ENCODE results near the gene CACHD1. TPM values are rescaled to one million over a fixed set of nuclear protein-coding genes. Genes with fewer than 3 reads are reported as not detected.
"Not testable (repeated sequence)": the region's sequence is repeated elsewhere in the genome, so short reads cannot be mapped to it uniquely, and the experiment has no call there.

The CACHD1 gene
- polyA plus RNA-seq, 3 donors = 56.6 to 61.6 (median 58.2) TPM

DNA sequence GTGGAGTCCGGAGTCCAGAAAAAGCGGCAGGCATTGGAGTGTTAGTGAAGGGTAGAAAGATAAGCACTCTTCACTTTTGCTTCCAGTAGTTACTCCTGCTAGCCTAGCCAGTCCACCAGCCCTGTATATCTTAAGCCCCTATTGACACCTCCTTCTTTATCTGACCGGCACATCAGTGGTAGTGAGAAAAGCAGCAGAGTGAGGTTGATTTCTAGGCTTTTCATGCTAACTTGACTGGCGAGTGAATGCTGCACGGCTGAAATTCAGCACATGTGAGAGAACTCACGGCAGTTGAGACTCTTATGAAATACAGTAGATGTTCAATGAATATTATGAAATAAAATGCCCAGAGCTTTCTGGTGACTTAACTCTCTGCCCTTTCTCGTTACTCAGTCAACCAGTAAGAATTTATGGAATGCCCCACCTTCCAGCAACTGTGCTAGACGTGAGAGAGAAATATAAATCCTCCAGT, 128.2 kb downstream of the CACHD1 start:
- DNase-seq (ENCODE audit: extremely low read depth in 1 of 11, low read depth in 9 of 11, low spot score in 4 of 11) = peak in 2 of 11 donors; percentile 38 to 50

DNA sequence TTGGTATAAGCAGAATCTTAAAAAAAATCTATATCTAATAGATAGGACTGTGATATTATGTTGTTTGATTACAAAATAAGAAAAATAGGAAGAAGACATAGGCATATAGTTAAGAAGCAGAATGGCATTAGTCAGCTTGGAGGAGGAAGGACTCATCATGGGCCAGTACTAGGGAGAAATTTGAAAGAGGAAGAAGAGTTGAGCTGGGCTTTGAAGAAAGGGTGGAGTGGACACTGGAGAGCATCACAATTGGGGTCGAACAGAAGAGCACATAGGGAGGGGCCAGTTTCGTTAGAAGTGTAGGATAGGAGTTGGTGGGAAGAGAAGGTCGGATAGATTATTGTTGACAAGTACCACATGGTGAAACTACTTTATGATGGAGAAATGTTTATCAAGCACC, 129.3 kb downstream of the CACHD1 start:
- DNase-seq (ENCODE audit: extremely low read depth in 1 of 11, low read depth in 9 of 11, low spot score in 4 of 11) = no peak

DNA sequence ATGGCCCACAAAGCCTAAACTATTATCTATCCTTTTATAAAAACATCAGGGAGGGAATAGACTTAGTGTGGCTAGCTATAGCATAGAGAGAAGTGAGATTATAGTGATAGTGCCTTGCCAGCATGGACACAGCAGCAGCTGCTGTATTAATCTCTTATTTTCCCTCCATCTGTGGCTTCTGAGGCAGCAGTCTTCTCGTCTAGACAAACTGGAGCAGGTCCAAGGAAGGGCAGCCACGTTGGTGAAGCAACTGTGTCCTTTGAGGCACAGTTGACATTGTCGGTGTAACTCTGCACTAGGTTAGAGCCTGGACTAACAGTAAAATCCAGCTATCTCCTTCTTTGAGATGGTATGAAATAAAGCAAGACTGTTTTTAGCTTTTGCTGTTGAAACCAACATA, 131.3 kb downstream of the CACHD1 start:
- no peak for DNase-seq (ENCODE audit: extremely low read depth in 1 of 11, low read depth in 9 of 11, low spot score in 4 of 11)

DNA sequence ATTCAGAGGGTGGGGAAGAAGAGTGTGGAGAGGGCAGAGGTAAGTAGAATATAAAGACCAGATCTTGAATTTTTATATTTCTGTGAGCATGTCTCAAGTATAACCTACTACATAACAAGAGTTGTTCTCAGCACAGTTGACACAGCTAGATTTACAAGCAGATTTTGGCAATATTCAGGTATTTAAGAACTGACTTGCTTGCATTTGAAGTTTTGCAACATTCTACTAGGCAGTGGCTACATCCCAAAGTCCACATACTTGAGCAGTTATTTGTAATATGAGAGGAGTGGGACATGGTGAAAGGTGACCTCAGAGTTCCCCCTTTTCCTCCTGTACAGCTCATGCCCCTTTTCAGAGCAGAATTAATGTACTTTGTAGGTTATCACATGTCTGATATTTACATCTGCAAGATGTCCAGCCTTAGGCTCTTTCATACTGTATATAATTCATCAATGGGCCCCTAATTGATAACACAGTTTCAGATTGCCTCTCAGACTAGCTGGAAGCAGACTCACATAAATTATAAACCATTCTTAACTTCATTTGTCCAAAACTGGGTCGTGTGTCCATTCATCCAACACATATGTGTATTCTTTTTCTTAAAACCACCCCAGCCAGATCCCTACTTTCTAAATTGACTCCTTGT, 138.2 kb downstream of the CACHD1 start:
- no peak for DNase-seq (ENCODE audit: extremely low read depth in 1 of 11, low read depth in 9 of 11, low spot score in 4 of 11)

DNA sequence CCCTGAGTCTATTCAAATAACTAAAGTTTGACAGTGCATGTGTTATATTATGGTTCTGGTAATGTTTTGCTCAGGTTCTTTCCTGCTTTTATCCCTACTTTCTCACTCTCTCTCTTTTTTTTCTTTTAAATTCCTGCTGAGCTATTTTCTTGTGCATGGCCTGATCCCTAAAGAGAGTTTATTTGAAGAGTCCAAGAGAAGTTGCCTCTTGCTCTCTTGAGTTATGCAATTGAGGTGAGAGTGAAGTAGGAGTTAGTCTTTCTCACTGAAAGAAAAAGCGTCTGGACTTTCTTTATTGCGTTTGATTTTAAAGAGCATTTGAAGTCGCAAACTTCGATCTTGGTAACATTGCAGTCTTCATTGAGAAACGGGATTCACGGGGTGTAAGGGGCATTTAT, 138.7 kb downstream of the CACHD1 start:
- DNase-seq (ENCODE audit: extremely low read depth in 1 of 11, low read depth in 9 of 11, low spot score in 4 of 11) = no peak

DNA sequence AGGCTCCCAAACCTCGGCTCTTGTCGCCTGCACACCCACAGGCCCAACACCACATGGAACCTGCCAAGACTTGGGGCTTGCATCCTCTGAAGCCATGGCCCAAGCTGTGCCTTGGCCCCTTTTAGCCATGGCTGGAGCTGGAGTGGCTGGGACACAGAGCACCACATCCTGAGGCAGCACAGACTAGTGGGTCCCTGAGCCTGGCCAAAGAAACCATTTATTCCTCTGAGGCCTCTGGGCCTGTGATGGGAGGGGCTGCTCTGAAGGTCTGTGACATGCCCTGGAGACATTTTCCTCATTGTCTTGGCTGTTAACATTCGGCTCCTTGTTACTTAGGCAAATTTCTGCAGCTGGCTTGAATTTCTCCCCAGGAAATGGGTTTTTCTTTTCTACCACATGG, 141.0 kb downstream of the CACHD1 start:
- not testable (repeated sequence) for DNase-seq (ENCODE audit: extremely low read depth in 1 of 11, low read depth in 9 of 11, low spot score in 4 of 11)

DNA sequence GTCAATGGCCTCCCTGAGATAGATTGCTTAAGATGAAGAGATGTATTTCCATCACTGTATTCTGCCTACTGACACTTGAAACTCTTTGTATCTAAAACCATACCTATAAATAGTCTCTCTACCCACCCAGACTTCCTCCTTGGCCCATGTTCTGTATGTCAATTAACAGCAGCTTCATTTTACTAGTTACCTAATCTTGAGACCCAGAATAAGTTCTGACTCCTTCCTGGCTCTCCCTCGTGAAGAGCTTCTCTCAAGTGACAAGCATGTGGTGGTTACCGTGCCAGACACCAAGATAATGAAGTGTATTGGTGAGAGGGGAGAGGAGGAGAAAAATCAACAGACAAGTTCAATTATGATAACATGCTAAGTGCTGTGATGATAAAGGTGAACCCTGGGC, 146.1 kb downstream of the CACHD1 start:
- no peak for DNase-seq (ENCODE audit: extremely low read depth in 1 of 11, low read depth in 9 of 11, low spot score in 4 of 11)

DNA sequence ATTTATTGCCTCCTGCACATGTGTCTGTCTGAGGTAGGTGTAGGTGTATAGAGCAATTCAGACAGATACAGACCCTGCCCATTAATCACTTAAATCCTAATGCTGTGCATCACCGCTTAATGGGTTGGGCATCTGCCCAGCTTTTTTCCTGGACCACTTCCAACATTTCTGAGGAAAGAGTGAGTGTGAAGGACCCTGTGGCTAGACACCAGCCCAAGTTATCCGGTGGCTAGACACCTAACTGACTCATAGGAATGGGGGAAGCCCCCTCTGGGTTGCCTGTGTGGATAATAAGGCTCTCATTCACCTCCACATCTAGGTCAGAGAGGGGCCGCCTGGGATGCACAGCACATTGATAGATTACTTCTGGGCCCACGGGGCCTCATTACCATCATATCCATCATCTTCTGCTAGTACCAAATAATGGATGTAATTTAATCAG, 153.8 kb downstream of the CACHD1 start:
- no peak for DNase-seq (ENCODE audit: extremely low read depth in 1 of 11, low read depth in 9 of 11, low spot score in 4 of 11)

DNA sequence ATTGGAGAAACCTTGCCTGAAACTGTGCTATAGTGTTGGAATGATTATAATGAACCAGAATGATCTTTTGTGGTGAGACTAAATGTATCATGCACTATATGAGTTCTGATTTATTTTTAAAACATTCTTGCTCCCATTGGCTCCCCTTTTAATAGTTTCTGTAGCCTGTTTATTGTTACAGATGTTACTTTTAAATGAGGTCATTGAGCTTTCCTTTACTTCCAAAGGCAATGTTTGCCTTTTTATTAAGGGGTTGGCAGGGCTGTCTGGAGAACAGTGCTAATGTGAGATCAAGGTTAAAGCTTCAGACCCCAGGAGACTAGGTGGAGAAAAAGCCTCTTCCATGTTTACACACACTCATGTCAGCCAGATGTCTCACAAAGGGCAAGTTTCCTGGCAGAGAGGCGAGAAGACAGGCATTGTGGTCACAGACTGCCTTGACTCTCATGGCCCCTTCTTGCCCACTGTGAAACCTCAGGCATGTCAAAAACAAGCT, 154.3 kb downstream of the CACHD1 start:
- DNase-seq (ENCODE audit: extremely low read depth in 1 of 11, low read depth in 9 of 11, low spot score in 4 of 11) = no peak

DNA sequence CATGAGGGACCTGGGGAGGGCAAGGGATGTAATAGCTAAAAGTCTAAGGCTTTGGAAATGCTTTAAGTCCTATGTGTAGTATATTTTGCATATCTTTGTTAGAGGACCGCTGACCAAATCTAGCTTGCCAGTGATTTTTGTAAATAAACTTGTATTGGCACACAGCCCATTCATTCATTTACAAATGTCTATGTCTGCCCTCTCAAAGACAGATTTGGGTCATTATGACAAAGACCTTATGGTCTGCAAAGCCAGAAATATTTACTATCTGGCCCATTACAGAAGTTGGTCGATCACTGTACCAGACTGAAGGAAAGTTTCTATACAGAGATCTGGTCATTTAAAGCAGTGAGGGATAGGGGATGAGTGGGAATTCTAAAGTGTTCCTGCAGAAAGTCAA, 154.9 kb downstream of the CACHD1 start:
- DNase-seq (ENCODE audit: extremely low read depth in 1 of 11, low read depth in 9 of 11, low spot score in 4 of 11) = peak in 2 of 11 donors; percentile 12 to 13

DNA sequence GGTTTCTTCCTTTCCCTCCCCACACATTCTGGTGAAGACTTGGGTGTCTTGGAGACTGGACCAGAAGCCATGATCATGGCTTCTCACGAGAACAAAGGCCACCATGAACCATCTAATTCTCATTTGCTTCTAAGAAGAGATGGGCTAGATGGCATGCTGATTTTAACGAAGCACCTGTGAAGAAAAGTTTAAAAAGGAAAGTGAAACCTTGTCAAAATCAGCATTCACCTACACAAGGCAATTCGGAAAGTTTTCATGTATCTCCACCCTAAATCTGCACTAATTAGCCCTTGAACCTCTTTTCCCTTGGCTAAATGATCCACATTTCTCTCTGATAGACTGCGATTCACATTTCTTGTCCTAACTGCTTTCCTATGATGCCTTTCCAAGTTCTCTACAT, 160.7 kb downstream of the CACHD1 start:
- no peak for DNase-seq (ENCODE audit: extremely low read depth in 1 of 11, low read depth in 9 of 11, low spot score in 4 of 11)

DNA sequence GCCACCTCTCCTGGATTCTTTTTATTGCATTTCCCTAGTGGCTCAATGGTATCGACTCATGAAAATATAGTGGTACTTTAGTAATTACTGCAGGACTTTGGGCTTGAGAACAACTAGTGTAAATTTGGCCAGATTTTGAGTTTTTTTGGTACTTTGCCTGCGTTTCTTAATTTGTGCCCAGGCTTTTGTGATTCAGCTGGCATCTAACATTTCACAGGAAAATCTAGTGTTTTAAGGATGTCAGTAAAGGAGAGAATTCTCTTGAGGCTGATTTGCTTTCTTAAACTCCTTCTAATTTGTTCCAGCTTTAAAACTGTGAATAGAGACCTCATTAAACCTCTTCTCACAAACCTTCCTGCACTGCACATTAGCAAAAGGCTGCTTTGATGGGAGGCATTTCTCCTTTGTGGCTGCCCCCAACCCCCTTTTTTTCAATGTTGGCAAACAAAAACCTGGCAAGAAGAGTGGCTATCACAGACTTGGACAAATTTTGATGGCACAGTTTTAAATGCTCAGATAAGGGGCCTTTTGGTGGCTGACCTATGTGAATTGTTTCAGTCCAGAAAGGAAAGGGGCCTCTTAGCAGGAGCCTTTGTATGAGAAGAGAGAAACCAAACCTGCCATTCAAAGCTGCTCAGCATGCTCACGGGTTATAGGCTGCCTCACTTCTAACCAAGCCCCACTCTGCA, 161.6 kb downstream of the CACHD1 start:
- no peak for DNase-seq (ENCODE audit: extremely low read depth in 1 of 11, low read depth in 9 of 11, low spot score in 4 of 11)

DNA sequence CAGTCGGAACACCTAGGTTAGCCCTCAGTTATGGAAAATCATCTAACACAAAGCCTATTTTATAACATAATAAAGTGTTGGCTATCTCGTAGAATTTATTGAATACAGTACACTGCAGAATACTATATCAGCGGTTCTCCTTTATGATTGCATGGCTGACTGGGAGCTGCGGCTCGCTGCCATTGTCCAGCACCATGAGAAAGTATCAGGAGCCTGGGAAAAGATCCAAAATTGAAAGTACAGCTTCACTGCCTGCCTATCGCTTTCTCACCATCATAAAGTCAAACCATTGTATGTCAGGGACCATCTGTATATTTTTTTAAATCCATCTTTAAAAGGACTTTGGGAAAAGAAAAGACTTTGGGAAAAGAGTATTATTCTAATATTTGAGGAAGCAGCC, 163.0 kb downstream of the CACHD1 start:
- no peak for DNase-seq (ENCODE audit: extremely low read depth in 1 of 11, low read depth in 9 of 11, low spot score in 4 of 11)

DNA sequence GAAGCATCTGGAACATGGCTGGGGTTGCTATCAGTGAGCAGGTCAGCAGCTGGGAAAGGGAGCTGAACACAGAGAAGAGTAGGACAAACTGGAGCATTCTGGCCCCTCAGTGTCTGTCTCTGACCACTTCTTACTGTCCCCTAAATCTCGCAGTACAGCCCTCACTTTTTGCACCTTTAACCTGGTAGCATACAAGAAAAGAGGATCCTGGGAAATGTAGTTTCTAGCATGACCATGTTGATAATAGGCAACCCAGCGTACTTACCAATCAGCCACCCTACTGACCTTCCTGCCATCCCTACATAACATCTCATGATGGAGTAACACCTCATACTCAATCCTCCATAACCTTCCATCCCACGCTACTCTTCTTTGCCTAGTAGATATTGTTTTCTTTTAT, 175.8 kb downstream of the CACHD1 start:
- DNase-seq (ENCODE audit: extremely low read depth in 1 of 11, low read depth in 9 of 11, low spot score in 4 of 11) = no peak

DNA sequence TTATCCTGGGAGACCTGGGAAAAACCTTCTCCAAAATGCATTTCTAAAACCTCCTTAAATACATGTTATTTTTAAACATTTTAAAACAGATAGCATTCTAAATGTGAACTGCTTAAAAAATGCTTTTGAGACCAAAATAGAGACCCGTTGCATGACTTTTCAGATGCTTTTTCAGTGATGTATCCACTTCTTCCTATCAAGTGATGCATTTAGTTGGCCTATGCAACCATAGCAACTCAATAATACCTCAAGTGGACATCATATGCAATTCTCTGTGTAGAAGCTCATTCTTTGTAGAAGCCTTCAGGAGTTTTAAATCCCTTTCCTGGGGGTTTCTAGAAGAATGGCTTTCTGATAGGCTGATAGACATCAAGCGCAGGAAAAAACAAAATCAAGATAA, 180.5 kb downstream of the CACHD1 start:
- no peak for DNase-seq (ENCODE audit: extremely low read depth in 1 of 11, low read depth in 9 of 11, low spot score in 4 of 11)

DNA sequence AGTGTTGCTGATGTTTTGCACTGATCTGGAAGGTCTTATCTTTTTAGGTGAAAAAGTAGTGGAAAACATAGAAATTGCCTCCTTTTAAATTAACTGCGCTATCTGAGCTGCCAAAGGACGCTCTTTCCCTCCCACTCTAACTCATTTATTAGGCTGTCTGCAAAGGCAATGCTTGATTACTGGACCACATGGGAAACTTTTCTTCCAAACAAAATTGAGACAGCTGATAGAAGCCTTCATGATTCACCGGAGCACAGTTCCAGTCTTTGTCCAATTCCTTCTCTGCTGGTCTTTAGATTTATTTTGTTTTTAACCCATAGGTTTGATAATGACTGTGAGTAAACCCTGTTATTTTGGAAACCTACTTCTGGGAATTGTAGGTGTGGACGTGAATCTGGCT, 181.9 kb downstream of the CACHD1 start:
- DNase-seq (ENCODE audit: extremely low read depth in 1 of 11, low read depth in 9 of 11, low spot score in 4 of 11) = no peak

DNA sequence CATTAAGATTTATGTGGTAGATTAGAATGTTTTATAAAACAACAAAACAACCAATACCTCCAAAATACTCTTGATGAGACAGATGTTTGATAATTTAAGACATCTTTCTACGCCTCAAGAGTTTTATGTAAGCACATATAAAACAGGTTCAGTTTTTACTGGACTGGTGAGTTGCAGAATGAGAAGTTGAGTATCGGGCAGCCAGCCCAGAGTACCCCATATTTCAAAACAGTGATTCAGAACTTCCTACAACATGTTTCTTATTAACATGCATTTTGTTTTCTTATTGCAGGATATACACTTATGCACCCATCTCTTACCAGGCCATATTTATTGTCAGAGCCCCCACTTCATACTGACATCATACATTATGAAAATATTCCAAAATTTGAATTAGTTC, 183.5 kb downstream of the CACHD1 start:
- no peak for DNase-seq (ENCODE audit: extremely low read depth in 1 of 11, low read depth in 9 of 11, low spot score in 4 of 11)

DNA sequence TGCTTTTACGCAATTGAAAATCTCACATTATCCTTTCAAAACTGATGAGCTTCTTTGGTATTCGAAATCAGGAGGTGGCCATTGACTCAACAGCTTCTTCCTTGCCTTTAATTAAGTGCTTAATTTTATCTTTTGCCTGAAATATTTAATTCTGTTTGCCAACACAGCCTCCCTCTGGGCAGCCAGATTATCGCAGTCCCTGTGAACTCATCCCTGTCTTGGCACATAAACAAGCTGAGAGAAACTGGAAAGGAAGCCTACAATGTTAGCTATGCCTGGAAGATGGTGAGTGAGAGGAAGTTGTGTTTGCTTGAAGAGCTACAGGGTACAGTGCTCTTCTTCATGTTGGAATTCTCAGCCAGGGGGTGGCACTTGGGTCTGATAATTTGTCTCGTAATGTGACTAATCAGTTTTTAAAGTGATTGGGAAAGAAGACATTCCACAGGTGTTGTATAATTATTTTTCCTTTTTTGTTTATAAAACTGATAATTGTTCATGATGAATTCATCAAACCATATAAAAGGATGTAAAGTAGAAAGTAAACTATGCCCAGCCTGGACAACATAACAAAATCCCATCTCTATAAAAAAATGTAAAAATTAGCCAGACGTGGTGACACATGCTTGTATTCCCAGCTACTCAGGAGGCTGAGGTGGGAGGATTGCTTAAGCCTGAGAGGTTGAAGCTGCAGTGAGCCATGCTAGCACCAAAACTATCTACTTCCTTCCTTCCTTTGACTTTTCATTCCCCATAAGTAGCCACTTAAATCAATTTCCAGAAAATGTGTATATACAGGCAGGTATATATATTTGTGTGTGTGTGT, 184.8 kb downstream of the CACHD1 start:
- DNase-seq (ENCODE audit: extremely low read depth in 1 of 11, low read depth in 9 of 11, low spot score in 4 of 11) = no peak

DNA sequence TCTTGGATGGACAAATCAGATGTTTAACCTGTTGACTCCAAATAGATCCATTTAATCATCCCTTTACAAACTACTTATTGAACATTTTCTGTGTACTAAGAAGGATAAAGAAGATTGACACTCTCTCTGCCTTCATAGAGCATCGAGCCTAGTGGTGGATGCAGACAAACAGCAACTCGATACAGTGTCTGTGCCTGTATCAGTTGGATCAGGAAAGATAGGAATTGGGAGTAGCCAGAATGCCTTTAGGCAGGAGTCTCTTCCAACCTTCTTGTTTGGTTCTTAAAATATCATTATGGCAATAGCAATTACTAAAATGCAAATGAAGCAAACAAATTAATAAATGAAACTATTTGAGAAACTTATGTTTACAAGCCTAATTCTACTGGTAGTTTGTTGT, 185.9 kb downstream of the CACHD1 start:
- DNase-seq (ENCODE audit: extremely low read depth in 1 of 11, low read depth in 9 of 11, low spot score in 4 of 11) = no peak
